WTC11 (cell line): Measurements from ENCODE around the gene NPHS1. TPM values are rescaled to one million over a fixed set of nuclear protein-coding genes. Genes with fewer than 3 reads are reported as not detected.
"Not testable (repeated sequence)": the region's sequence is repeated elsewhere in the genome, so short reads cannot be mapped to it uniquely, and the experiment has no call there.

Experiments used
- ATAC-seq: fragments of 200-7000 bp; cut with Tn5 transposase; 2 replicates; pipeline ENCODE4 v1.10.0; 2021; ENCODE audit warnings: mild to moderate bottlenecking, moderate library complexity
- CTCF ChIA-PET: fragments of 300-600 bp; sonication (Branson Sonifier 250); formaldehyde crosslinking; loops from one replicate; lab custom pipeline; 2021; ENCODE audit warnings: antibody characterized with exemption; lab: Charles Lee
- POLR2A ChIA-PET: fragments of 350-600 bp; sonication (Branson Sonifier 250); formaldehyde crosslinking; loops from one replicate; lab custom pipeline; 2021; ENCODE audit warnings: antibody characterized with exemption; lab: Charles Lee
- DNase-seq: peaks from one replicate; pipeline ENCODE4 v3.0.0; 2021; ENCODE audit warnings: low spot score
- H3K27ac Mint-ChIP-seq: 2 replicates; pipeline ENCODE4 v1.8.0; 2021; ENCODE audit warnings: mixed read lengths
- H3K27me3 Mint-ChIP-seq: 2 replicates; pipeline ENCODE4 v1.8.0; 2021; ENCODE audit warnings: low read depth, mild to moderate bottlenecking, moderate library complexity, mixed read lengths
- H3K36me3 Mint-ChIP-seq: 2 replicates; pipeline ENCODE4 v1.8.0; 2021; ENCODE audit warnings: mixed read lengths
- H3K4me1 Mint-ChIP-seq: 2 replicates; pipeline ENCODE4 v1.8.0; 2022; ENCODE audit warnings: mixed read lengths
- H3K4me3 Mint-ChIP-seq: 2 replicates; pipeline ENCODE4 v1.8.0; 2021; ENCODE audit warnings: mild to moderate bottlenecking, moderate library complexity, mixed read lengths
- H3K9me3 Mint-ChIP-seq: 2 replicates; pipeline ENCODE4 v1.8.0; 2021; ENCODE audit warnings: mixed read lengths
- ATF6 ChIP-seq: sonication (generic); formaldehyde crosslinking; IDR thresholded peaks from 2 replicates; pipeline ENCODE4 v1.8.1; 2023; ENCODE audit warnings: mild to moderate bottlenecking, missing genetic modification reagents
- CDX4 ChIP-seq: fragments of 250-450 bp; sonication (Bioruptor Pico); IDR thresholded peaks from 2 replicates; pipeline ENCODE4 v1.9.0; 2021; ENCODE audit warnings: moderate library complexity, mild to moderate bottlenecking, inconsistent platforms, borderline replicate concordance
- CREB1 ChIP-seq: sonication (generic); formaldehyde crosslinking; IDR thresholded peaks from 2 replicates; pipeline ENCODE4 v1.8.0; 2023; ENCODE audit warnings: mild to moderate bottlenecking, missing genetic modification reagents
- E2F4 ChIP-seq: sonication (generic); formaldehyde crosslinking; IDR thresholded peaks from 2 replicates; pipeline ENCODE4 v1.8.1; 2022; ENCODE audit warnings: low read depth, mild to moderate bottlenecking, moderate library complexity, missing genetic modification reagents, borderline replicate concordance
- GRHL2 ChIP-seq: fragments of 250-450 bp; sonication (Bioruptor Pico); IDR thresholded peaks from 2 replicates; pipeline ENCODE4 v1.8.0; 2022; ENCODE audit warnings: mild to moderate bottlenecking, moderate library complexity; ENCODE audit not compliant: insufficient replicate concordance, severe bottlenecking
- NR2C2 ChIP-seq: sonication (generic); formaldehyde crosslinking; IDR thresholded peaks from 2 replicates; pipeline ENCODE4 v1.8.0; 2022; ENCODE audit warnings: mild to moderate bottlenecking, missing genetic modification reagents
- USF2 ChIP-seq: sonication (generic); formaldehyde crosslinking; IDR thresholded peaks from 2 replicates; pipeline ENCODE4 v1.8.1; 2023; ENCODE audit warnings: mild to moderate bottlenecking, missing genetic modification reagents, moderate library complexity
- ZNF219 ChIP-seq: sonication (generic); formaldehyde crosslinking; IDR thresholded peaks from 2 replicates; pipeline ENCODE4 v1.8.0; 2023; ENCODE audit warnings: missing genetic modification reagents, mild to moderate bottlenecking, borderline replicate concordance
- total RNA-seq: library from RNA; stranded (reverse); gene quantifications from 3 replicates; pipeline ENCODE4 v1.2.3, GENCODE V29; 2021

NPHS1 gene
- total RNA-seq, 1 experiment from 2014 or later, result 0.61 TPM

- TF ChIP-seq CDX4 (no peak), CREB1 (CRISPR knock-in tag) (no peak), NR2C2 (CRISPR knock-in tag) (no peak), USF2 (CRISPR knock-in tag) (no peak), E2F4 (CRISPR knock-in tag) (no peak), GRHL2 (CRISPR knock-in tag) (no peak)
- TF ChIP-seq, all 79 proteins: peak for 0
Observed at GRCh38 chr19:35796645-35797542, 55.4 kb downstream of the NPHS1 start (continued).

- H3K27ac Mint-ChIP-seq, DNase-seq, ATAC-seq, H3K36me3 Mint-ChIP-seq, H3K9me3 Mint-ChIP-seq, H3K4me3 Mint-ChIP-seq: not testable (repeated sequence)
- H3K4me1 Mint-ChIP-seq, result peaks cover 12% of the 10 kb centered on the region
- CTCF ChIA-PET, result interaction anchor here (3.3 kb wide), 1 partner anchor 10 kb away, joined by 26 read pairs; no protein-coding TSS in a partner anchor
- peaks cover 50% of the 10 kb centered on the region for H3K27me3 Mint-ChIP-seq
- POLR2A ChIA-PET, result interaction anchor here (0.6 kb wide), 1 partner anchor 109 kb away, joined by 3 read pairs; no protein-coding TSS in a partner anchor
Observed at GRCh38 chr19:35795564-35795963, 56.7 kb downstream of the NPHS1 start.

GRCh38 chr19:35793381-35794165 is 58.7 kb downstream of the NPHS1 start:
- Mint-ChIP-seq H3K4me1 (peaks cover 12% of the 10 kb centered on the region), H3K4me3 (no peak overlapping the region)
- POLR2A ChIA-PET, result interaction anchor here (0.5 to 0.7 kb wide), 3 partner anchors 42 to 113 kb away, joined by 3 to 4 read pairs (median 3); no protein-coding TSS in a partner anchor

More at GRCh38 chr19:35793381-35794165, 58.7 kb downstream of the NPHS1 start:
- H3K9me3 Mint-ChIP-seq, result no peaks in the 10 kb centered on the region
- no peaks in the 10 kb centered on the region for H3K36me3 Mint-ChIP-seq
- CTCF ChIA-PET, result interaction anchor here (0.5 to 2.8 kb wide), 4 partner anchors 9 to 112 kb away, joined by 3 to 11 read pairs (median 4); no protein-coding TSS in a partner anchor
- no peak for DNase-seq
- TF ChIP-seq USF2 (CRISPR knock-in tag) (no peak), ATF6 (CRISPR knock-in tag) (no peak), ZNF219 (CRISPR knock-in tag) (no peak)
- no peak overlapping the region for H3K27ac Mint-ChIP-seq
- H3K27me3 Mint-ChIP-seq, result peaks cover 37% of the 10 kb centered on the region
- no peak for ATAC-seq
